PFSK-1 (cell line): ENCODE results near the gene STXBP1.

Source experiments
- FOXP2 ChIP-seq: optimal IDR thresholded peaks from 2 replicates; pipeline ENCODE3; 2011; ENCODE audit warnings: borderline replicate concordance, control low read depth, inconsistent platforms; ENCODE audit not compliant: insufficient read depth; ENCODE audit errors: extremely low read length, extremely low read depth
- POLR2AphosphoS5 ChIP-seq: IDR thresholded peaks from 2 replicates; pipeline ENCODE4 v1.6.1; 2012; ENCODE audit warnings: low read depth, mild to moderate bottlenecking, control low read depth, low read length, moderate library complexity
- SIN3A ChIP-seq: IDR thresholded peaks from 2 replicates; pipeline ENCODE4 v1.6.1; 2012; ENCODE audit warnings: mild to moderate bottlenecking, low read length, moderate library complexity, borderline replicate concordance; ENCODE audit not compliant: insufficient read depth
- TAF1 ChIP-seq: IDR thresholded peaks from 2 replicates; pipeline ENCODE4 v1.6.1; 2012; ENCODE audit warnings: low read length, control low read depth, borderline replicate concordance; ENCODE audit not compliant: insufficient read depth
- TF ChIP-seq, protein P1 (sequence below), 2 experiments: IDR thresholded peaks; 2 replicates each; pipeline versions ENCODE4 v1.6.1 to v1.8.0; 2011 to 2012; ENCODE audit warnings: low read depth in 2 of 2, low read length in 2 of 2, control low read depth in 1 of 2, inconsistent platforms in 1 of 2, mild to moderate bottlenecking in 1 of 2, moderate library complexity in 1 of 2; ENCODE audit not compliant: insufficient read depth in 1 of 2

The STXBP1 gene

DNA sequence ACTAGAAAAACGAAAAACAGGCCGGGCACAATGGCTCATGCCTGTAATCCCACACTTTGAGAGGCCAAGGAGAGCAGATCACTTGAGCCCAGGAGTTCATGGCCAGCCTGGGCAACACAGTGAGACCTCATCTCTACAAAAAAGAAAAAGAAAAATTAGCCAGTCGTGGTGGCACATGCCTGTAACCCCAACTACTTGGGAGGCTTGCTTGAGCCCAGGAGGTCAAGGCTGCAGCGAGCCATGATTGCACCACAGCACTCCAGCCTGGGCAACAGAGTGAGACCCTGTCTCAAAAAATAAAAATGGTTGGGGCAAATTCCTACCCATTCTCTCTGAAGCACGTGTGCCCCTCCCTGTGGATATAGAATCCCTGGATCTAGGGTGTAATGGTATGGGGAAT lies 86.3 kb downstream of the STXBP1 start:
- TF ChIP-seq FOXP2 (no peak), POLR2AphosphoS5 (no peak), TAF1 (no peak), SIN3A (no peak)
- TF ChIP-seq, protein P1, sequence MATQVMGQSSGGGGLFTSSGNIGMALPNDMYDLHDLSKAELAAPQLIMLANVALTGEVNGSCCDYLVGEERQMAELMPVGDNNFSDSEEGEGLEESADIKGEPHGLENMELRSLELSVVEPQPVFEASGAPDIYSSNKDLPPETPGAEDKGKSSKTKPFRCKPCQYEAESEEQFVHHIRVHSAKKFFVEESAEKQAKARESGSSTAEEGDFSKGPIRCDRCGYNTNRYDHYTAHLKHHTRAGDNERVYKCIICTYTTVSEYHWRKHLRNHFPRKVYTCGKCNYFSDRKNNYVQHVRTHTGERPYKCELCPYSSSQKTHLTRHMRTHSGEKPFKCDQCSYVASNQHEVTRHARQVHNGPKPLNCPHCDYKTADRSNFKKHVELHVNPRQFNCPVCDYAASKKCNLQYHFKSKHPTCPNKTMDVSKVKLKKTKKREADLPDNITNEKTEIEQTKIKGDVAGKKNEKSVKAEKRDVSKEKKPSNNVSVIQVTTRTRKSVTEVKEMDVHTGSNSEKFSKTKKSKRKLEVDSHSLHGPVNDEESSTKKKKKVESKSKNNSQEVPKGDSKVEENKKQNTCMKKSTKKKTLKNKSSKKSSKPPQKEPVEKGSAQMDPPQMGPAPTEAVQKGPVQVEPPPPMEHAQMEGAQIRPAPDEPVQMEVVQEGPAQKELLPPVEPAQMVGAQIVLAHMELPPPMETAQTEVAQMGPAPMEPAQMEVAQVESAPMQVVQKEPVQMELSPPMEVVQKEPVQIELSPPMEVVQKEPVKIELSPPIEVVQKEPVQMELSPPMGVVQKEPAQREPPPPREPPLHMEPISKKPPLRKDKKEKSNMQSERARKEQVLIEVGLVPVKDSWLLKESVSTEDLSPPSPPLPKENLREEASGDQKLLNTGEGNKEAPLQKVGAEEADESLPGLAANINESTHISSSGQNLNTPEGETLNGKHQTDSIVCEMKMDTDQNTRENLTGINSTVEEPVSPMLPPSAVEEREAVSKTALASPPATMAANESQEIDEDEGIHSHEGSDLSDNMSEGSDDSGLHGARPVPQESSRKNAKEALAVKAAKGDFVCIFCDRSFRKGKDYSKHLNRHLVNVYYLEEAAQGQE (IDR thresholded peaks at IDR 0.05; ENCODE audit: insufficient read depth in 1 of 2, low read depth in 2 of 2, low read length in 2 of 2): no peak

GRCh38 chr9:127698985-127699670 lies 87.1 kb downstream of the STXBP1 start:
- no peak for TF ChIP-seq FOXP2
- TF ChIP-seq POLR2AphosphoS5: no peak
- no peak for TF ChIP-seq SIN3A
- TF ChIP-seq TAF1: no peak
- TF ChIP-seq, protein P1 (IDR thresholded peaks at IDR 0.05; ENCODE audit: insufficient read depth in 1 of 2, low read depth in 2 of 2, low read length in 2 of 2): no peak

DNA sequence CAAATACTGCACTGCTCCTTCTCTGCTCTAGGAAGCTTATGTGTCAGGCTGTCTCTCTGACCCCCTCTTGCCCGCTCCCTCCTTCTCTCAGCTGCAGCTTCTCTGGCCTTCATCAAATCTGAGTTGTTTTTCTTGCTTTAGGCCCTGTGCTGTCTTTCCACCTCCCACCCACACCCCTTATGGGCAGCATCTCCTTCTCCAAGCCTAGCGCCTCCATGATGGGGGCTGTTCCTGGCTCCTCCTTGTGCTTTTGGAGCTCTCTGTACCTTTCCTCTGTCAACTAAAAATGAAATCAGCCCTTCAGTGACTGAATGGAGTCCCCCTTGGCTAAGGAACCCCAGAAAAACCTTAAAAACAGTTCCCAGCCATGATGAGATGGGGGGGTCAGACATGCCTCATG lies 88.1 kb downstream of the STXBP1 start:
- TF ChIP-seq FOXP2 (no peak), SIN3A (no peak), POLR2AphosphoS5 (no peak), TAF1 (no peak)
- TF ChIP-seq, protein P1 (IDR thresholded peaks at IDR 0.05; ENCODE audit: insufficient read depth in 1 of 2, low read depth in 2 of 2, low read length in 2 of 2): no peak

DNA sequence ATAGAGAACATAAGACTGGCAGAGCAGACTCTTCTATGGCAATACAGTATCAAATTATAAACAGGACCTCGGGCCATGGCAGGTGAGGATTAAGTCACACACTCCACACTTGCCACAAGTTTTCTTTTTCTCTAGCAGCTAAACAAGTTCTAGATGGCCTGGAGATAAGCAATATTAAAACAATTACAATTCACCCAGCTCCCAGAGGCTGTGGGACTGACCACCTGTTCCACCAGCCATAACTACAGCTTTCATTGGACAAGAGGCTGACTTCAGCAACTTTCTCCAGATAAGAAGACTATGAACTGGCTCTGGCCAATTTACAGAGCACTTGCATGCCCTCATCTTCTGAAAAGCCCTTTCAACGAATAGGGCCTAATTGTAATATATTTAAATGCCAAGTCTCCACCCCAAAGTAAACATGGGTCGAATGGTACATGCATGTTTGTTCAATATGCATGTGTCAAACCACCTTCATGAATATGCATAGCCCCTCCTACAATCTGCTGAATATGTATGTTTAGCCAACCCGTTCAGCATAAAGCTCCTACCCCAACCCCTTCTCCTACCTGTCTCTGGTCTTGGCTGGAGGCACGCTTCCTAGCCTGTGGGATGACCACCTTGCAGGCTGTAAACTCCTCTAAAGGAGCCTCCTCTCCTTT lies 88.6 kb downstream of the STXBP1 start:
- TF ChIP-seq SIN3A: no peak
- no peak for TF ChIP-seq TAF1
- TF ChIP-seq POLR2AphosphoS5: no peak
- TF ChIP-seq, protein P1 (IDR thresholded peaks at IDR 0.05; ENCODE audit: insufficient read depth in 1 of 2, low read depth in 2 of 2, low read length in 2 of 2): no peak
- no peak for TF ChIP-seq FOXP2
